Measurements from ENCODE around the gene FAM171A1.

GRCh38 chr10:15227611-15228372 lies 143.3 kb downstream of the FAM171A1 start:
- TF ChIP-seq POLR2A (IDR thresholded peaks at IDR 0.05; ENCODE audit: low read length) (no peak), GATA1 (IDR thresholded peaks at IDR 0.05; ENCODE audit: low read depth, low read length) (no peak)

Data from erythroblast (primary cell).